Panc1 (cell line): Measurements from ENCODE around the gene C1QTNF12. TPM values are rescaled to one million over a fixed set of nuclear protein-coding genes. Genes with fewer than 3 reads are reported as not detected.

Source experiments
- ATAC-seq: fragments of 200-7000 bp; cut with Tn5 transposase; 2 replicates; pipeline ENCODE4 v1.9.1; 2020; ENCODE audit warnings: mild to moderate bottlenecking, moderate library complexity
- BruUV-seq: library from RNA; stranded (reverse); fragments of 400-500 nt; replicated peaks from 2 replicates; lab custom pipeline; 2021; lab: Mats Ljungman, UMichigan
- CTCF ChIA-PET: fragments of 300-600 bp; sonication (Branson Sonifier 250); formaldehyde crosslinking; loops from one replicate; lab custom pipeline; 2022; ENCODE audit warnings: antibody characterized with exemption; lab: Charles Lee
- POLR2A ChIA-PET: fragments of 300-600 bp; sonication (Branson Sonifier 250); formaldehyde crosslinking; loops from one replicate; lab custom pipeline; 2022; ENCODE audit warnings: antibody characterized with exemption; lab: Charles Lee
- DNase-seq: peaks from one replicate; pipeline ENCODE4 v3.0.0-alpha.2; 2010; ENCODE audit warnings: low read depth, low spot score
- H3K27ac ChIP-seq: 2 replicates; pipeline ENCODE4 v1.5.1; 2011; ENCODE audit warnings: mild to moderate bottlenecking, low read length, inconsistent platforms
- H3K27me3 ChIP-seq: fragments of 200-500 bp; sonication (Bioruptor generic); 2 replicates; pipeline ENCODE4 v1.6.0; 2014; ENCODE audit warnings: low read length, inconsistent platforms; ENCODE audit not compliant: control insufficient read depth, insufficient read depth
- H3K36me3 ChIP-seq: fragments of 200-500 bp; sonication (Bioruptor generic); 2 replicates; pipeline ENCODE4 v1.5.1; 2014; ENCODE audit warnings: inconsistent platforms, mild to moderate bottlenecking, low read length, moderate library complexity; ENCODE audit not compliant: control insufficient read depth, insufficient read depth
- H3K4me1 ChIP-seq: 2 replicates; pipeline ENCODE4 v1.5.1; 2011; ENCODE audit warnings: inconsistent platforms, mild to moderate bottlenecking, low read length, moderate library complexity; ENCODE audit not compliant: control insufficient read depth, insufficient read depth
- H3K4me3 ChIP-seq, 2 experiments: 2 replicates each; pipeline ENCODE4 v1.5.1; 2011 to 2012; ENCODE audit warnings: low read depth in 2 of 2, low read length in 2 of 2, mild to moderate bottlenecking in 2 of 2, inconsistent platforms in 1 of 2, moderate library complexity in 1 of 2
- H3K9me3 ChIP-seq: fragments of 200-500 bp; sonication (Bioruptor generic); 2 replicates; pipeline ENCODE4 v1.5.1; 2014; ENCODE audit warnings: low read depth, mild to moderate bottlenecking, inconsistent platforms, low read length, moderate library complexity; ENCODE audit not compliant: control insufficient read depth, insufficient read depth
- POLR2AphosphoS5 ChIP-seq: IDR thresholded peaks from 2 replicates; pipeline ENCODE4 v1.6.1; 2012; ENCODE audit warnings: mild to moderate bottlenecking, low read depth, low read length, moderate library complexity
- REST ChIP-seq, 2 experiments: IDR thresholded peaks; 2 replicates each; pipeline ENCODE4 v1.6.1; 2011 to 2012; ENCODE audit warnings: low read depth in 2 of 2, control low read depth in 1 of 2, low read length in 1 of 2, mild to moderate bottlenecking in 1 of 2, moderate library complexity in 1 of 2; ENCODE audit not compliant: insufficient read depth in 1 of 2
- SIN3A ChIP-seq: IDR thresholded peaks from 2 replicates; pipeline ENCODE4 v1.6.1; 2012; ENCODE audit warnings: low read depth, mild to moderate bottlenecking, low read length, moderate library complexity, borderline replicate concordance; ENCODE audit not compliant: insufficient read depth
- TCF7L2 ChIP-seq: IDR thresholded peaks from 2 replicates; pipeline ENCODE4 v1.6.1; 2011; ENCODE audit warnings: mild to moderate bottlenecking, low read depth, low read length, inconsistent platforms
- in situ Hi-C: cut with HindIII; loops from 2 replicates; pipeline ENCODE4 v1.10.0; 2016; ENCODE audit warnings: low sequenced_read_pairs, low pct_unique_long_range_greater_than_20kb
- intact Hi-C: fragments of 100-400 bp; cut with micrococcal nuclease; formaldehyde crosslinking; loops from one replicate; pipeline ENCODE4 v1.10.0; 2022; ENCODE audit not compliant: unreplicated experiment
- total RNA-seq: library from RNA; stranded (reverse); gene quantifications from one replicate; pipeline ENCODE4 v1.2.1, GENCODE V29; 2021; ENCODE audit not compliant: unreplicated experiment
- TF ChIP-seq, protein P1 (sequence below): fragments of 450-650 bp; IDR thresholded peaks from 2 replicates; pipeline ENCODE4 v1.5.1; 2017; ENCODE audit warnings: mild to moderate bottlenecking

The C1QTNF12 gene
- total RNA-seq, 1 experiment from 2014 or later, result 41.4 TPM

DNA sequence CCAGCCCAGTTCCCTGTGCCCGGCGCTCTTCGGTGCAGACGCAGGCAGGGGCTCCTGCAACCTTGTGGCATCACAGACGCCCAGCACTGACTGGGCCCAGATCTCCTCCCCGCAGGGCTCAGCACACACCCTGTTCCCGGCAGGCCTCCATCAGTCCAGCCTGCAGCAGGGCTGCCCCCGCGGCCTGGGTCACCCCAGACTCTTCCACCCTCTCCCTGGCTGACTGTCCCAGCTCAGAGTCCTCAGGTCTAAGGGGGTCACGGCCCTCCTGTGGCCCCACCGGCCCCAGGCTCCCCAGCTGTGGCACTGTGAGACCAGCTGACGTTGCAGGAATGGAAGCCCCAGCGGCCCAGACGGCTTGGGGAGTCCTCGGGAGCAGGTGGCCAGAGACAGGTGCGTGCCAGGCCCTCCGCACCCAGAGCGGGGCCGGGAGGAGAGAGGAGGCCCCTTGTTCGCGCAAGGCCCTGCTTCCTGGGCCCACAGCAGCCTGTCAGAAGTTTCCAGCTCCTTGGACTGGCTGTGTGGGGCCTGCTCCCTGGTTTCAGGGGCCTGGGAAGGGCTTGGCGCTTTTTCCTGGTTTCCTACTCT, 10.3 kb downstream of the C1QTNF12 start:
- no peak for DNase-seq
- ChIA-PET CTCF (interaction anchor here (0.5 kb wide), 1 partner anchor 197 kb away, joined by 3 read pairs; no protein-coding TSS in a partner anchor), POLR2A (no interaction called here)
- Histone ChIP-seq H3K9me3 (no peaks in the 10 kb centered on the region), H3K27me3 (no peaks in the 10 kb centered on the region), H3K4me1 (peaks cover 70% of the 10 kb centered on the region), H3K4me3 (no peak overlapping the region), H3K36me3 (peaks cover 2% of the 10 kb centered on the region; the same call in 1 of the 2 replicates), H3K27ac (peak overlapping the region; percentile 82)
- TF ChIP-seq, protein P1, sequence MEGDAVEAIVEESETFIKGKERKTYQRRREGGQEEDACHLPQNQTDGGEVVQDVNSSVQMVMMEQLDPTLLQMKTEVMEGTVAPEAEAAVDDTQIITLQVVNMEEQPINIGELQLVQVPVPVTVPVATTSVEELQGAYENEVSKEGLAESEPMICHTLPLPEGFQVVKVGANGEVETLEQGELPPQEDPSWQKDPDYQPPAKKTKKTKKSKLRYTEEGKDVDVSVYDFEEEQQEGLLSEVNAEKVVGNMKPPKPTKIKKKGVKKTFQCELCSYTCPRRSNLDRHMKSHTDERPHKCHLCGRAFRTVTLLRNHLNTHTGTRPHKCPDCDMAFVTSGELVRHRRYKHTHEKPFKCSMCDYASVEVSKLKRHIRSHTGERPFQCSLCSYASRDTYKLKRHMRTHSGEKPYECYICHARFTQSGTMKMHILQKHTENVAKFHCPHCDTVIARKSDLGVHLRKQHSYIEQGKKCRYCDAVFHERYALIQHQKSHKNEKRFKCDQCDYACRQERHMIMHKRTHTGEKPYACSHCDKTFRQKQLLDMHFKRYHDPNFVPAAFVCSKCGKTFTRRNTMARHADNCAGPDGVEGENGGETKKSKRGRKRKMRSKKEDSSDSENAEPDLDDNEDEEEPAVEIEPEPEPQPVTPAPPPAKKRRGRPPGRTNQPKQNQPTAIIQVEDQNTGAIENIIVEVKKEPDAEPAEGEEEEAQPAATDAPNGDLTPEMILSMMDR, result no peak
- TF ChIP-seq TCF7L2 (no peak), POLR2AphosphoS5 (no peak; the same call in 1 of the 2 replicates), REST (IDR thresholded peaks at IDR 0.05; ENCODE audit: insufficient read depth in 1 of 2, low read depth in 2 of 2, low read length in 1 of 2) (no peak), SIN3A (no peak)
- intact Hi-C loops (no loop called here), in situ Hi-C loops (no loop called here)
- ATAC-seq, result no peak
- no TSS peak for BruUV-seq

GRCh38 chr1:1235016-1235744, 11.3 kb downstream of the C1QTNF12 start:
- no peak for ATAC-seq
- no peak for DNase-seq
- H3K9me3 ChIP-seq, result no peaks in the 10 kb centered on the region
- peaks cover 66% of the 10 kb centered on the region for H3K4me1 ChIP-seq
- no TSS peak for BruUV-seq
- H3K27me3 ChIP-seq, result no peaks in the 10 kb centered on the region
- intact Hi-C loops (no loop called here), in situ Hi-C loops (no loop called here)
- H3K27ac ChIP-seq, result peak overlapping the region; percentile 82
- TF ChIP-seq POLR2AphosphoS5, result no peak
- no peak for TF ChIP-seq SIN3A
- no peak for TF ChIP-seq REST (IDR thresholded peaks at IDR 0.05; ENCODE audit: insufficient read depth in 1 of 2, low read depth in 2 of 2, low read length in 1 of 2)
- no peak for TF ChIP-seq TCF7L2
- TF ChIP-seq, protein P1, result no peak
- ChIA-PET CTCF (no interaction called here), POLR2A (no interaction called here)
- no peak overlapping the region for H3K4me3 ChIP-seq
- H3K36me3 ChIP-seq, result peaks cover 8% of the 10 kb centered on the region; the same call in 1 of the 2 replicates
